Transverse colon (tissue), 3 donors: Measurements from ENCODE around the gene CEACAM6.

Experiments used
- POLR2A ChIP-seq: fragments of 450-650 bp; IDR thresholded peaks from one replicate; pipeline ENCODE4 v1.6.1; 2016; ENCODE audit warnings: antibody characterized with exemption, mild to moderate bottlenecking, moderate library complexity
- TF ChIP-seq, protein P1 (sequence below), 5 experiments: fragments of 200-600 bp in 3 of 5; fragments of 450-650 bp in 2 of 5; sonication (generic) in 3 of 5; IDR thresholded peaks; 1 replicate in 2 of 5; 2 replicates in 3 of 5; pipeline ENCODE4 v1.5.1; 2016 to 2017; ENCODE audit warnings: antibody characterized with exemption in 5 of 5, inconsistent platforms in 3 of 5, mild to moderate bottlenecking in 2 of 5, moderate library complexity in 1 of 5

DNA sequence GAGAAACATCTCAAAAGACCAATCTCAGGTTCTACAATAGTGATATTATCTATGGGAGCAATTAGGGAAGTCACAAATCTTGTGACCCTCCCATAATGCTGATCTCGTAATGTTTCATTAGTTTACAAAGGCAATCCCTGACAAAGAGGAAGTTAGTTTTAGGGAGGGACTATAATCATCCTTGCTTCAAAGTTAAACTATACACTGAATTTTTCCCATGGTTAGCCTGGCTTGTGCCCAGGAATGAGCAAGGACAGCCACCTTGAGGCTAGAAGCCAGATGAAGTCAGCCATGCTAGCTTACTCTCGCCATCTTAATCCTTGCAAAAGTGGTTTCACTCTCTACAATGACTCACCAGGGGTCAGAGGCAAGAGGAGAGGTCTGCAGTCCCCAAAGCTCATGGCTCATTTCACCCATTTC, 46.5 kb downstream of the CEACAM6 start:
- no peak for TF ChIP-seq POLR2A
- TF ChIP-seq, protein P1, sequence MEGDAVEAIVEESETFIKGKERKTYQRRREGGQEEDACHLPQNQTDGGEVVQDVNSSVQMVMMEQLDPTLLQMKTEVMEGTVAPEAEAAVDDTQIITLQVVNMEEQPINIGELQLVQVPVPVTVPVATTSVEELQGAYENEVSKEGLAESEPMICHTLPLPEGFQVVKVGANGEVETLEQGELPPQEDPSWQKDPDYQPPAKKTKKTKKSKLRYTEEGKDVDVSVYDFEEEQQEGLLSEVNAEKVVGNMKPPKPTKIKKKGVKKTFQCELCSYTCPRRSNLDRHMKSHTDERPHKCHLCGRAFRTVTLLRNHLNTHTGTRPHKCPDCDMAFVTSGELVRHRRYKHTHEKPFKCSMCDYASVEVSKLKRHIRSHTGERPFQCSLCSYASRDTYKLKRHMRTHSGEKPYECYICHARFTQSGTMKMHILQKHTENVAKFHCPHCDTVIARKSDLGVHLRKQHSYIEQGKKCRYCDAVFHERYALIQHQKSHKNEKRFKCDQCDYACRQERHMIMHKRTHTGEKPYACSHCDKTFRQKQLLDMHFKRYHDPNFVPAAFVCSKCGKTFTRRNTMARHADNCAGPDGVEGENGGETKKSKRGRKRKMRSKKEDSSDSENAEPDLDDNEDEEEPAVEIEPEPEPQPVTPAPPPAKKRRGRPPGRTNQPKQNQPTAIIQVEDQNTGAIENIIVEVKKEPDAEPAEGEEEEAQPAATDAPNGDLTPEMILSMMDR (IDR thresholded peaks at IDR 0.05), result no peak
